Adrenal gland (tissue), 5 donors: Measurements from ENCODE around the gene TUBB3.

Source experiments
- CTCF ChIP-seq, 6 experiments: fragments of 450-650 bp in 4 of 6; fragments of 200-600 bp in 2 of 6; sonication (generic) in 1 of 6; IDR thresholded peaks; 1 replicate in 5 of 6; 2 replicates in 1 of 6; pipeline versions ENCODE4 v1.5.1 to v1.8.0; 2016 to 2021; ENCODE audit warnings: antibody characterized with exemption in 6 of 6, mild to moderate bottlenecking in 2 of 6, moderate library complexity in 1 of 6
- POLR2A ChIP-seq, 2 donors: fragments of 450-650 bp; IDR thresholded peaks; one replicate each; pipeline ENCODE4 v1.6.1; 2017; ENCODE audit warnings: antibody characterized with exemption in 2 of 2, mild to moderate bottlenecking in 2 of 2, moderate library complexity in 1 of 2
- donor health status: DM: no; HTN: no; CAD: no.

GRCh38 chr16:89902980-89903379 lies 20.2 kb upstream of the TUBB3 start:
- TF ChIP-seq CTCF (IDR thresholded peaks at IDR 0.05) (no peak), POLR2A (IDR thresholded peaks at IDR 0.05) (no peak)
